Cerebellar nuclear complex (tissue), 1 donor: ENCODE measurements around the gene FOXI1.
"Not testable (repeated sequence)": the region's sequence is repeated elsewhere in the genome, so short reads cannot be mapped to it uniquely, and the experiment has no call there.

Experiments
- DNase-seq, 2 experiments: peaks; one replicate each; lab custom pipeline; 2025; lab: John Stamatoyannopoulos, UW

The FOXI1 gene

GRCh38 chr5:170126626-170127025 lies 20.9 kb downstream of the FOXI1 start:
- no peak for DNase-seq

- DNase-seq = no peak
Observed at GRCh38 chr5:170131235-170131634, 25.5 kb downstream of the FOXI1 start.

DNA sequence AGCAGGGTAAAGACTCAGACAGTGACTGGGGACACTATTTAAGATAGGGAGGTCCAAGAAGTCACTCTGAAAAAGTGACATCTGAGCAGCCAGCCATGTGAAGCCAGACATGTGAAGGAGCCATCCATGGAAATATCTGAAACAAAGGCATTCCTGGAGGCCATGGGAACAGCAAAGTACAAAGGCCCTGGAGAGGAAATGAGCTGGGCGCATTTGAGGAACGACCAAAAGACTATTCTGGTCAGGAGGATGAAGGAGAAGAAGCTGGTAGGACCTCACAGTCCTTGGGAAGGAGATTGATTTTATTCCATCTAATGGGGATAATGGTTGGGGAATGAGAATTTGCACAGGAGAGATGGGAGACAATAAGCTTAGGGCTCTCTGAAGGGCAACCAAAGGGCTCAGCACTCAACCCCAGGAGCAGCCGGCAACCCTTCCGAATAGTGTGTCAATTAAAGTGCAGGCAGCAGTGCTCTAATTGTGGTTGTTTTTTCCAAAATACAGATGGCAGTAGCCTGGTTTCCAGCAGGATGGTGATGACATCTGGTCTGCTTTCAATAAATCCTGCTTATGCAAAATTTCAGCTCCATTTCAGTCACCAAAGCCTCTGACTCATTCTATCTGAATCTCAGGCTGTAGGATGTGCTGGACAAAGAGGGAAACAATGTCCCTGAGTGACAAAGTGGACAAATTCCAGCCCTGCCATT lies 26.7 kb downstream of the FOXI1 start:
- no peak for DNase-seq

DNA sequence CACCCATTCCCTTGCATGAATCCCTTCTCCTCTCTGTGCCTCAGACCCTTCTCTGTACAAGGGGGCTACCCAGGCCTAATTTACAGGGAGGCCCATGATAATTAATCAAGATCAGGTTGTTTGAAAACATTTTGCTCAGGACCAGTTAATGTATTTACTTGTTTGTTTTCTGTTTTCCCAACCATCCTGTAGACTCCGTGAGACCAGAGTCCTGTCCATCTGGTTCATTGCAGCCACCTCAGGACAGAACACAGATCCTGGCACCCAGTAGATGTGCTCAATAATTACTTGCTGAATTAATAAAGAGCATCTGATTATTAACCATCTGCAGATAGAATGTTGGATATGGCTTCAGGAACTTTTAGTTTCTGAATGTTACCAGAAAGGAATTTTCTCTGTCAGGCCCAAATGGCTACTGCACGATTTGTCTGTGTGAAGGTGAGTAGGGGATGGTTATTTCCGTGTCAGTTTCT lies 27.3 kb downstream of the FOXI1 start:
- no peak for DNase-seq

GRCh38 chr5:170135796-170136490 lies 30.2 kb downstream of the FOXI1 start:
- DNase-seq = no peak

DNA sequence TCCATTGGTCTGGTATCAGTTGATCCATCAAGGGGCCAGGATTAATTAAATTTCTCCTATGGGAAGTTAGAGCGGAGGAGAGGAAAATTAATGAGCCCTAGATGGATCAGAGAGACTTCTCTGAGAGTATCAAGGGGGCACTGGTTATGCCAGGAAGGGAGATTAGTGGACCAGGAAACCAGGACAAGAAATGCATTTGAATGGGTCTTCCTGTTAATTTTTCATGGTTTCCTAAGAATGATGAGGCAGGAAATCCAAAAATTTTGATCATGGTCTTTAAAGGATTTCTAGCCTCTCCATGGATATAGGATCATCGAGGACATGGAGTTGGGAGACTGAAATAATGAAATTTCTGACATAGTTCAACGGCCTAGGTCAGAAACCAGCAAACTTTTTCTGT lies 30.8 kb downstream of the FOXI1 start:
- DNase-seq = no peak

GRCh38 chr5:170137694-170138214 lies 32.1 kb downstream of the FOXI1 start:
- DNase-seq = no peak

DNA sequence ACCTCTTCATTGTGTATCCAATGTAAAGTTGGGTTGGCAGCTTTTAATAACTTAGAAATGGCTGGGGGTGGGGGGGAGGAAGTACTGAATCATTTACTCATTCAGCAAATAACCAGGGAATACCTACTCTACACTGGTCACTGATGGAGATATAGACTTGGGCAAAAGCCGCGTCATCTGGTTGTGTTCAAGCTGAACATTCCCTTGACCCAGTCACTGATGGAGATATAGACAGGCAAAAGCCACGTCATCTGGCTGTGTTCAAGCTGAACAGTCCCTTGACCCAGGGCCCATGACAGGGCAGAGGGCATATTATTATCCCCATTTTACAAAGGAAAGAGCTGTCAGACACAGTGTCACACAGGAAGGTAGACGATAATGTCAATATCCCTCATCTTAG lies 32.6 kb downstream of the FOXI1 start:
- no peak for DNase-seq

DNA sequence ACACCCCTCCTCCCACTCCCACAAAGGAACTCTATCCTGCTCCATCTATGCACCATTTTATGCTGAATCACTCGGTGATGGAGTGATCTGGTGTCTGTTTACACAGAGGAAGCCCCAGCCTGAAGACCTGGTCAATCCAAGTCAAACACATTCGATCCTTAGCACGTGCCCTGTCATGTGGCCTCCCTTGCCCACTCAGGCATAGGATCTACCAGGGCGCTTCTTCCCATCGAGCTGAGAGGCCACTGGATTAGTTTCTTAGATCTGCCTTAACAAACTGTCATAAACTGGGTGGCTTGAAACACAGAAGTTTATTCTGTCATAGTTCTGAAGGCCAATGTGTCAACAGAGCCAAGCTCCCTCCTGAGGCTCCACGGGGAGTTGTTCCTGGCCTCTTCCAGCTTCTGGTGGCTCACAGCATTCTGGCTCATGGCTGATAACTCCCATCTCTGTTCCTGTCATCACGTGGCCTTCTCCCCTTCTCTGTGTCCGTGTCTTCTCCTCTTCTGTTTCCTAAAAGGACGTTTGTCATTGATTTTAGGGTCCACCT lies 34.2 kb downstream of the FOXI1 start:
- DNase-seq = no peak

- DNase-seq = not testable (repeated sequence)
Observed at GRCh38 chr5:170141196-170141595, 35.5 kb downstream of the FOXI1 start.

GRCh38 chr5:170141636-170142035 lies 35.9 kb downstream of the FOXI1 start:
- DNase-seq = no peak

DNA sequence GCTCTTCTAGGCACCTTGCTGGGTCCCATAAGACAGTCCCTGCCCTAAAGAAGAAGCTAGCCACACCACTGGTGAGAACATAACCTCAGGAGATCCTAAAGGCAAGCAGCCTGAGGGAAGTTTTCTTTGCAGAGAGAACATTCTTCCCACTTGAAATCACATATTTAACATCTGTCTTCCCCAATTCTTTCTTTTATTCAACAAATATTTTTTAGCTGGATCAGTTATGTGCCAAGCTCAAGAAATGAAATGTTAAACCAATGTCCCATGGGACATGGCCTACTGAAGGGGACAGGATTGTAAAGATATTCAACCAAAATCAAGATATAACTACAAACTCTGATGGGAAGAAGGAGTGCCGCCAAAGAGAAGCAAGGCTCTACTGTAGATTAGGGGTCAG lies 36.5 kb downstream of the FOXI1 start:
- DNase-seq = no peak

DNA sequence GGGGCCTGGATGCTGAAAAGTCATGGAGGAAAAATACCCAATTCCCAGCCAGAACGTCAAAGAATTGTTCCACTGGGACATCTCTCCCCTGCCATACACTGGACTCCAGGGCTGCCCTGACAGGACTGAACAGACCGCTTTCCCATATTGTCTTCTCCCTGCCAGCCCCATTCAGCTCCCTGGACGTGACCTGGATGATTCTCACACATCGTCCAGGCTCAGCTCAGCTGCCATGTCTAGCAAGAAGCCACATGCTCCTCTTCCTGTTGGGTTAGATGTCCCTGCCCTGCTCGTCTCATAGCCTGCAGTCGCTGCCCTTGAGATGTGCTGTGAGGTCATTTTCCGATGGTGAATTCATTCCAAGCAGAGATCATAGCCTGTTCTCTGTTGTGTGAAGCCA lies 37.4 kb downstream of the FOXI1 start:
- no peak for DNase-seq

DNA sequence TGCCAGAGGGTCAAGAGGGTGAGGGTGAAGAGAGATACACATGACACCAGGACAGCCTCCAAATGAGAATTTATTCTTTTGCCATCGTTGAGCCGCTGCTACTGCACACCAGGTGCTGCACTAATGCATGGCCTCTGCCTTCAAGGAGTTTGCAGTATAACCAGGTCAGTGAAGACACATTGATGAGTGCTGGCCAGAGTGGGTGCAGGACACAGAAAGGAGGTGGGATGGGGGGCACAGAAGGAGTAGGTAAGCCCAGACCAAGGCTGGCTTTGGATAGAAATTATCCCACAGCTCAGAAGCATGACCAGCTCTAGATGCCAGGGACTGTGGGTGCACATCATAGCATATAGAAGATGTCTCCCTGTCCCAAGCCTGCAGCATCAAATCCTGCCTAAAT lies 38.0 kb downstream of the FOXI1 start:
- no peak for DNase-seq

DNA sequence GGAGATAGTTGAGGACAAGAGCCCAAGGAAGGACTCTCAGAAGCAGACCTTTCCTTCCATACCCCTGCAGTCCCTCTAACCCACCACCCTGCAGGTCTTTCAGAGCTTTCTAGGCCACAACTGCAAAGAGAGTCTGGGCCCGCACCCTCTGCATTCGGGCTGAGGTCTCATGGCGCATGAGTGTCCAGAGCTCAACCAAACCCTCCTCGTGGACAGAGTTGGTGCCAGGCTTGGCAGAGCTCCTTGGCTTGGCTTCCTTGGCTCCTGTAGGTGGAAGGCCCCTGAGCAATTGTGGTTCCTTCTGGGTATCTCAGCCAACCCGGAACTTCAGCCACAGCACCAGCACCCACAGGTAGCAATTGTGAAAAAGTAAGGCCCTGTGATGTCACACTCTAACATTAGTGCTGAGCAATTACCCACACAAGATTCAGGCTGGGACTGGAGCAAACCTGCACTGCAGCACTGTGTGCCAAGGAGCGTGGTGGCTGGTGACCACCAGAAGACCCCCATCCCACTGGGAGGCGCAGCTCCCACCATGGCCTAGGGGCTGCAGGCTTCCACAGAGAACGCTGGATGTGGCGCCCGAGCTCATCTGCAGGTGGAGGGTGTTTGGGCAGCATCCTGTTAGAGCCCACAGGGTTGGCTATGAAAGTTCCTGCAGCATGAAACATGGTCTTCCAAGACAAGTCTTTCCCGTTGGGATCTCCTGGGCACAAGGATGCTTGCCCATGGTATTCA lies 38.8 kb downstream of the FOXI1 start:
- DNase-seq = no peak

- DNase-seq = no peak
Observed at GRCh38 chr5:170145462-170145861, 39.8 kb downstream of the FOXI1 start.

- DNase-seq = no peak
Observed at GRCh38 chr5:170147051-170147752, 41.5 kb downstream of the FOXI1 start.

DNA sequence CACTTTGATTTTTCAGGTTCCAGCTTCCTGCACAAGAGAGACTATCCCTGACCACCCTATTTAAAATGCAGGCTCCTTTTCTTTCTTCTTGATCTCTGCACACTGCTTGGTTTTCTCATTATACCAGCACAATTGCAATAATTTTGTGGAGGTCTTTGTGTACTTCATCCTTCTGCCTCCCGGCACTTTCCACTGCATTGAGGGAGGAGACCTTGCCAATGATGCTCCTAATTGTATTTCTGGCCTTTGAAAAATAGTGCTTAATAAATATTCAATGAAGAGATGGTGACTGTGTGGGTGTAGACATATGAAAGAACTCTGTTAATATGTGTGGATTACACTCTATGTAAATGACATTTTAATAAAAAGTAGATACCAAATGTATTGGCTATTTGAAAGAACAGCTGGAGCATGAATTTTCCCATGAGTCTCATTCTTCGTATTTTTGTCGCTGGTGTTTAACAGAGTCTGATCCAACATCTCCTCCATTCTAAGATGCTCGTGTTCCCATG lies 42.1 kb downstream of the FOXI1 start:
- no peak for DNase-seq

DNA sequence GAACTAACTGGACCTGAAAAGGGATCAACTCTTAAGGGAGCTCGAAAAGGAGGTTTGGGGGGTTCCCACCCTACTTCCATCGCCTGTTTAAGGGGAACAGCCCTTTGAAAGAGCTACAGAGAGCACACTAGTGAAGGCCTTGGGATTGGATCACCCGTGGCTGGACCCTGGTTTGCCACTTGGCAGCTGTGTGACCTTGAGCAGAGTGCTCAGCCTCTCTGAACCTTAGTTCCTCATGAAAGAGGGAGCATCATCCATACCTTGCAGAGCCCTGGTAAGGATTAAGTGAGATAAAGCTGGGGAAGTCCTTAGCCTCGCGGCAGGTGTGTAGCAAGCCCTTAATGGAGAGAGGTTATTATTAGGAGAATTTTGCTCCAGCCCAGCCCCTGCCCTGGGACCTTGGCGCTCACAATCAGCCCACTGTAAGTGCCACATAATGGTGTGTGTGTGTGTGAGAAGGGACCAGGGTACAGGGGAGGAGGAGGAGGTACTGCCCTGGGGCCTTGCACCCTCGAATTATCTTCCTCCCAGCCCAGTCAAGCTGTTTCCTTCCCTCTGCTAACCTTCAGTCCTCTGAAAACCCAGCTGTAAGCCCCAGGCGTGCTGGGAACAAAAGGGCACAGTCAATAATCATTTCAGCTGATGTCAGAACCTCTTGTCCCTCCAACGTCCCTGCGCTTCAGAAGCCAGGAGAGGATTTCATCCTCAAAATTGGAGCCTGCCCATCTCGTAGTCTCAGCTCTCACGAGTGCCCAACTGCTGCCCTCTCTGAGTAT lies 42.9 kb downstream of the FOXI1 start:
- DNase-seq = no peak

DNA sequence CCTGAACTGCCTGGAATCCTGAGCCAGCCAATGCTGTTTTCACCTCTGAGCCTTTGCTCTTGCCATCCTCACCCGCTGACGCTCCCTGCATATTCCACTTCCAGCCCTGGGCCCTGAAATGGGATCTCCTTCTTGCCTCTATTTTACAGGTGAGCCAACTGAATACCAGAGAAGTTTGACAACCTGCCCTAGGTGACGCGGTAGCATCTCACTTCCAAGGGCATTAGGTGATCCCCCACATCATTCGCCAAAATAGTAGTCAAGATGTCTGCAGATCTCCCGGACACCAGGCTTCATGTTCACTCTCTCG lies 43.5 kb downstream of the FOXI1 start:
- no peak for DNase-seq

DNA sequence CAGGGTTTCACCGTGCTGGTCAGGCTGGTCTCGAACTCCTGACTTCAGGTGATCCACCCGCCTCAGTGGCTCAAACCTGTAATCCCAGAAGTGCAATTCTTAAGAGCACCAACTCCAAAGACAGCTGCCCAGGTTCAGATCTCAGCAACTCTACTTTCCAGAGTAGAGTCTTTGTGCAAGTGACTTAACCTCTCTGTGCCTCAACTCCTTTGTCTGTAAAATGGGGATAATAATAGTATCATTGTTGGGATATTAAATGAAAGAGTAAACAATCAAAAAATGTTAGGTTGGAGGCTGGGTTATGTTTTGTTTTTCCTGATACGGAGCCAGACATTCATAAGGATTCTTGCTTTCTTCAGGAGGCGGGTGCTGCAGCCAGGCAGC lies 45.0 kb downstream of the FOXI1 start:
- no peak for DNase-seq
